LNCAP (cell line): Measurements from ENCODE around the gene CEP112.

Experiments used
- TF ChIP-seq, protein P1 (sequence below): fragments of 450-650 bp; IDR thresholded peaks from 2 replicates; pipeline ENCODE4 v1.5.1; 2017; ENCODE audit warnings: mild to moderate bottlenecking

CEP112 gene

DNA sequence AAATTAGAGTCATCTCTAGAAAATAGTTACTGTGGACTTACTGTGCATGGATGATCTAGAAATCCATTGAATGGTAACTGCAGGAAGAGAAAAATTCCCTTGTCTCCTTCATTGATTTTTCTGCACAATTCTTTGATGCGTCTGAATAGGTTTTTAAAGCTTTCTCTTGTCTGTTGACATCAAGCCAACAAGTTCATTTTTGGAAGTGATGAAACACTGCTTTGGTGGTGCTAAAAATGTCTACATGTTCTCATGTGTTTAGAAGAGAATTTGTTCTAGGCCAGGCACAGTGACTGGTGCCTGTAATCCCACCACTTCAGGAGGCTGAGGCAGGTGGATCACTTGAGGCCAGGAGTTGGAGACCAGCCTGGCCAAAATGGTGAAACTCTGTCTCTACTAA, 573.4 kb downstream of the CEP112 start:
- TF ChIP-seq, protein P1, sequence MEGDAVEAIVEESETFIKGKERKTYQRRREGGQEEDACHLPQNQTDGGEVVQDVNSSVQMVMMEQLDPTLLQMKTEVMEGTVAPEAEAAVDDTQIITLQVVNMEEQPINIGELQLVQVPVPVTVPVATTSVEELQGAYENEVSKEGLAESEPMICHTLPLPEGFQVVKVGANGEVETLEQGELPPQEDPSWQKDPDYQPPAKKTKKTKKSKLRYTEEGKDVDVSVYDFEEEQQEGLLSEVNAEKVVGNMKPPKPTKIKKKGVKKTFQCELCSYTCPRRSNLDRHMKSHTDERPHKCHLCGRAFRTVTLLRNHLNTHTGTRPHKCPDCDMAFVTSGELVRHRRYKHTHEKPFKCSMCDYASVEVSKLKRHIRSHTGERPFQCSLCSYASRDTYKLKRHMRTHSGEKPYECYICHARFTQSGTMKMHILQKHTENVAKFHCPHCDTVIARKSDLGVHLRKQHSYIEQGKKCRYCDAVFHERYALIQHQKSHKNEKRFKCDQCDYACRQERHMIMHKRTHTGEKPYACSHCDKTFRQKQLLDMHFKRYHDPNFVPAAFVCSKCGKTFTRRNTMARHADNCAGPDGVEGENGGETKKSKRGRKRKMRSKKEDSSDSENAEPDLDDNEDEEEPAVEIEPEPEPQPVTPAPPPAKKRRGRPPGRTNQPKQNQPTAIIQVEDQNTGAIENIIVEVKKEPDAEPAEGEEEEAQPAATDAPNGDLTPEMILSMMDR, result no peak

DNA sequence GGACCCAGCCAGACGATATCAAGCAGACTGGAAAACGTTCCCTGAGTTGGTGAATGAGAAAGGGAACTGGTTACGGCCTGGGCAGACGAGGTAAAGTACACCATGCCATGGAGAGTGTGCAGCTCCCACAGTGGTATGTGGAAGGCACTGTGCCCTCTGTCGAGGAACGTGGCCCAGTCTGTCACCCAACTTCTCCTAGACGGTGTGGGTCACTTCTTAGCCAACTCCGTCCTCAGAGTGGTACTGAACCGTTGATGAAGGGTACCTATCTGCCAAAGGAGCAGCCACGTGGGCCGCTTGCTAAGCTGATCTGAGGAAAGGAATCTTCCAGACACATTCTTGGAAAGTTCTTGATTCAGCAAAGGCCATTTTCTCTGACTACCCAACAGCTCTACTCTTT, 574.4 kb downstream of the CEP112 start:
- TF ChIP-seq, protein P1, result no peak

DNA sequence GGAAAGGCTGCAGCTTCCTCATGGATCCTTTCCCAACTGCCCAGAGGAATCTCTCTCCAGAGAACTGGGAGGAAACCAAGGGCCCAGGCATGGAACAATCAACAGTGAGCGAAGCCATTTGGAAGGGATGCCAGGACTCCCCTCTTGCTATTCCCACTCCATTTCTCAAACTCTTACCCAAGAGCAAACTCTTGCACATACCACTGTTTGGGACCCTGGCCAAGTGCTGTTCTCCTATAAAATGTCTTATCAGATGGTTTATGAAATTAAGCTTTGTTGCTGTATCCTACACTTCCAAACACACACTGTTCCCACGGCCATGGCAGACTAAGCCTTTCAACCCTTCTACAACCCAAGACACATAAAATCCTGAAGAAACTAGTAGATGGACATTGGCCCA, 582.2 kb downstream of the CEP112 start:
- TF ChIP-seq, protein P1, result no peak

DNA sequence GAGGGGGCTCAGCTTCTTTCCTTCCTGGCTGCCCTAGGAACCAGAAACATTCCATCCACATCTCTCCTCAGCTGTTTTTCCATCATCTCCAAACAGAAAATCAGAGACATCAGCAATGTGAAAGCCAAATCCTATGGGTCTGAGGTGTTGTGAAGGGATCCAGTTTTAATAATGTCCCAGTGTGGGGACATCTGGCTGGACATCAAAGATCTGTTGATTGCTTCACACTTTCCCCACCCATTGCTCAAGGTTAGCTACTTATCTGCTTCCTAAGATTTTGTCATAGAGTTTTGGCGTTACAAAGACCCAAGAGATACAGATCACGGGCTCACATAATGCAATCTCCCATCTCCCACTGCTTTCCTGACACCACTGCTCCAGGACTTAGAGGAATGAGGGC, 582.6 kb downstream of the CEP112 start:
- TF ChIP-seq, protein P1, result no peak

DNA sequence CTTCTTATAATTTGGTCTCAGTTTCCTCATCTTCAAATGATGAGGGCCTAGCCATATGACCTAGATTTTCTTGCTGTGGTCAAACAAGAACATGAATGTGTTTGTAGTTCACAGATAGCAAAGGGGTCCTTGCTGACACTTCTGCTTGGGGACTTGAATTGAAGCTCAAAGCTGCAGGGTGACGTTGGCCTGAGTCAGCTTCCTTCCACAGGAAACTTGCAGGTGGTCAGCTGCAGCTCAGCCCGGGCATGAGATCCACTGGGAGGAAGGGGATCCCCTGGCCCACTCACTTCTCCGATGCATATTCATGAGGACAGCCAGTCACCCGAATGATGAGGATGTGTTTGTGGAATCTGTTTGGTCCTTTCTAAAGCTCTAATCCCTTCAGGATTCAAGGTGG, 587.9 kb downstream of the CEP112 start:
- TF ChIP-seq, protein P1, result no peak

DNA sequence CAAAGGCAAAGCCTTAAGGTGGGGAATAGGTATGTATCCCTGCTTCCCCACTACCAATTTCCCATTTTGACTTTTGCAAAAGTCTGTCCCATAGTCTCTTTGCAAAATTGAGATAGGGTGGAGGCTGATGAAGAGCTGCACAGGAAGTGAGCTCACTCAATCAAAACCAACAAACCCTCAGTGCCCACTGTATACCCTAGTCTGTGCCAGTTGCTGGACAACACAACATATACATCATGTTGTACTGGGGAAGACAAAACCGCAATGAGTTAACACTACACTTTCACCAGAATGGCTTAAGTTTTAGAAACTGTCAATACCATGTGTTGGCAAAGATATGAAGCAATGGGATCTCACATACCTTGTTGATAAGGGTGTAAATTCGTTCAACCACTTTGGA, 590.1 kb downstream of the CEP112 start:
- TF ChIP-seq, protein P1, result no peak

DNA sequence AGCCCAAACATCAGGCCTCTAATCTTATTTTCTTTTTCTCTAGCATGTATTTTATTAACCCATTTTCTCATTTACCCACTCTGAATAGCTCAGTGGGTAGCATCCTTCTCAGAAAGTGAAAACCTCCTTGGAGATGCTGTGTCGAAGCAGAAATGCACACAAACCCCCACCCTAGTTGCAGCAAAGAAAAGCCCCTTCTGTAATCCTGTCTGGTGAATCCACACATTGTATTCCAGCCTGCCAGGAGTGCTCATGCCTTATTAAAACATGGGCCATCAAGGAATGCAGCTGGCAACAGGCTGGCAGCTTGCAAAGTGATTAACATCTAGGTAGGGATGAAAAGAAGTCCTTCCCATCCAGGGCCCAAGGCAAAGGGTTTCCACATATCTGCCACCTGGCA, 590.8 kb downstream of the CEP112 start:
- TF ChIP-seq, protein P1, result no peak

DNA sequence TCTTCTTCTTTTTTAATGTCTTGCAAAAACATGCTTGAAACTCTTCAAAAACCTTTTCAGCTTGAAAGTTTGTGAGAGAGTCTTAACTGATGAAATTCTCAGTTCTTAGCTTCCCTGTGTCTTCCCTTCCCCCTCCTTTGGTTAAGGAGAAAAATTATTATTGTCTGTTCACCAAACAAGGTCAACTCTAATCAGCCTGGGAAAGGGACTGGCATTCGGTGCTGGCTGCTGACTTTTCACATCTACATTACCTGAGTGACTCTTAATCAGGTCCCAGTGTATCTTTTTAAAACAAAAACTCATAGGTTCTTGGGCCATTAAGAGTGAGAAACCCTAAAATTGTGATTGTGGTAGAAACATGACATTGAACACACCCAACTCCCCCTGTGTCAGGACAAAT, 591.4 kb downstream of the CEP112 start:
- TF ChIP-seq, protein P1, result no peak
